Measurements from ENCODE around the gene IFI44.

- TF ChIP-seq CTCF (IDR thresholded peaks at IDR 0.05; ENCODE audit: low read depth, low read length) (no peak), EZH2phosphoT487 (IDR thresholded peaks at IDR 0.05; ENCODE audit: low read depth) (no peak)
Observed at GRCh38 chr1:78630600-78630999, 19.0 kb upstream of the IFI44 start.

Data from OCI-LY3 (cell line).